H1 (cell line): ENCODE measurements around the gene POLR3E. TPM values are rescaled to one million over a fixed set of nuclear protein-coding genes. Genes with fewer than 3 reads are reported as not detected.

Experiments
- ATF2 ChIP-seq: IDR thresholded peaks from 2 replicates; pipeline ENCODE4 v1.6.1; 2012; ENCODE audit warnings: low read length, inconsistent platforms
- BCL11A ChIP-seq, 2 experiments: IDR thresholded peaks; one replicate each; pipeline ENCODE4 v1.6.1; 2011; ENCODE audit warnings: low read depth in 2 of 2, low read length in 2 of 2, mild to moderate bottlenecking in 2 of 2
- CBX5 ChIP-seq: fragments of 300-800, 300-1000 bp; sonication (generic); IDR thresholded peaks from 2 replicates; pipeline ENCODE4 v1.7.1; 2016; ENCODE audit warnings: antibody characterized with exemption, low read length, low read depth
- CBX8 ChIP-seq: fragments of 300-800, 300-1000 bp; sonication (generic); IDR thresholded peaks from 2 replicates; pipeline ENCODE4 v1.7.1; 2016; ENCODE audit warnings: low read depth, low read length, borderline replicate concordance
- CHD1 ChIP-seq: IDR thresholded peaks from 2 replicates; pipeline ENCODE4 v1.6.1; 2012; ENCODE audit warnings: low read depth, low read length, improper control_type of control experiment
- CTCF ChIP-seq, 3 experiments: IDR thresholded peaks; 1 replicate in 2 of 3; 2 replicates in 1 of 3; pipeline versions ENCODE4 v1.5.1 to v1.6.1; 2011; ENCODE audit warnings: low read length in 3 of 3, mild to moderate bottlenecking in 3 of 3, inconsistent platforms in 2 of 3, low read depth in 1 of 3, moderate library complexity in 1 of 3; ENCODE audit not compliant: insufficient read depth in 1 of 3; ENCODE audit errors: control extremely low read depth in 1 of 3
- HDAC6 ChIP-seq: IDR thresholded peaks from one replicate; pipeline ENCODE4 v1.7.1; 2012; ENCODE audit warnings: low read depth, mild to moderate bottlenecking, inconsistent platforms, low read length, moderate library complexity
- JUN ChIP-seq: IDR thresholded peaks from 2 replicates; pipeline ENCODE4 v1.6.1; 2011; ENCODE audit warnings: low read depth, mild to moderate bottlenecking, improper control_type of control experiment, low read length
- KDM5A ChIP-seq: fragments of 200-600 bp; IDR thresholded peaks from 2 replicates; pipeline ENCODE4 v1.7.1; 2012; ENCODE audit warnings: mild to moderate bottlenecking, low read length, inconsistent platforms, mixed read lengths
- NANOG ChIP-seq: IDR thresholded peaks from 2 replicates; pipeline ENCODE4 v1.6.1; 2011; ENCODE audit warnings: low read length, low read depth, mild to moderate bottlenecking, inconsistent platforms; ENCODE audit not compliant: insufficient read depth, poor library complexity, severe bottlenecking
- NRF1 ChIP-seq: IDR thresholded peaks from 2 replicates; pipeline ENCODE4 v1.6.1; 2011; ENCODE audit warnings: mild to moderate bottlenecking, low read depth, low read length, improper control_type of control experiment
- PHF8 ChIP-seq: fragments of 200-600 bp; sonication (generic); conservative IDR thresholded peaks from 2 replicates; pipeline ENCODE4 v1.7.1; 2012; ENCODE audit warnings: low read depth, mild to moderate bottlenecking, inconsistent platforms, low read length, moderate library complexity
- RAD21 ChIP-seq, 2 experiments: IDR thresholded peaks in 1 of 2; conservative IDR thresholded peaks in 1 of 2; 2 replicates each; pipeline ENCODE4 v1.6.1; 2011; ENCODE audit warnings: low read depth in 2 of 2, low read length in 2 of 2, improper control_type of control experiment in 1 of 2, inconsistent platforms in 1 of 2, mild to moderate bottlenecking in 1 of 2, moderate library complexity in 1 of 2
- SRF ChIP-seq: IDR thresholded peaks from 2 replicates; pipeline ENCODE4 v1.6.1; 2011; ENCODE audit warnings: mild to moderate bottlenecking, low read depth, low read length, moderate library complexity
- TAF7 ChIP-seq: optimal IDR thresholded peaks from 2 replicates; pipeline ENCODE3; 2011; ENCODE audit warnings: low read depth, mild to moderate bottlenecking, inconsistent platforms, low read length, moderate library complexity, borderline replicate concordance
- TCF12 ChIP-seq: IDR thresholded peaks from 2 replicates; pipeline ENCODE4 v1.6.1; 2011; ENCODE audit warnings: low read depth, mild to moderate bottlenecking, low read length
- USF2 ChIP-seq: IDR thresholded peaks from 2 replicates; pipeline ENCODE4 v1.6.1; 2011; ENCODE audit warnings: low read length, improper control_type of control experiment
- YY1 ChIP-seq: IDR thresholded peaks from 2 replicates; pipeline ENCODE4 v1.6.1; 2011; ENCODE audit warnings: low read depth, mild to moderate bottlenecking, low read length
- polyA plus RNA-seq, 7 experiments: library from polyadenylated mRNA; depleted of rRNA in 3 of 7; stranded (reverse) in 5 of 7; unstranded in 2 of 7; fragments of >200 nt in 5 of 7; fragments of 200-250 nt in 2 of 7; gene quantifications; 1 replicate in 5 of 7; 2 replicates in 1 of 7; 4 replicates in 1 of 7; pipeline versions ENCODE4 v1.2.1 to v1.2.3, GENCODE V29; 2011 to 2013; ENCODE audit warnings: missing spikeins in 2 of 7, mixed read lengths in 2 of 7
- total RNA-seq: library from RNA; stranded (reverse); fragmentation: NEBNext Ultra II Directional; extraction: Animal tissue kit (Norgen Biotek cat#: 25700); gene quantifications from 2 replicates; pipeline ENCODE4 v1.2.1, GENCODE V29; 2021

Gene POLR3E
- total and polyA plus RNA-seq, 2 of the 8 experiments (the other 6 are each of a cell fraction or from before 2014, with no cell fraction given) = 96.5 to 125 TPM

- TF ChIP-seq CTCF (IDR thresholded peaks at IDR 0.05; ENCODE audit: control extremely low read depth in 1 of 3, insufficient read depth in 1 of 3, low read depth in 1 of 3, low read length in 3 of 3) (peak; percentile 81 to 93 (median 89)), TCF12 (0 out of 2 replicates have a peak, but pooled peaks have one; percentile 53), TAF7 (peak; percentile 30), NRF1 (peak; percentile 33; the same call in 1 of the 2 replicates), ATF2 (no peak), CBX5 (no peak), CHD1 (no peak), PHF8 (peak; percentile 90), SRF (0 out of 2 replicates have a peak, but pooled peaks have one; percentile 13), CBX8 (no peak), RAD21 (IDR thresholded peaks at IDR 0.05 in 1 of 2, conservative IDR thresholded peaks at IDR 0.05 in 1 of 2; ENCODE audit: low read depth in 2 of 2, low read length in 2 of 2) (peak; percentile 85 to 87), USF2 (peak; percentile 66; the same call in 1 of the 2 replicates), YY1 (peak; percentile 94), BCL11A (IDR thresholded peaks at IDR 0.05; ENCODE audit: low read depth in 2 of 2, low read length in 2 of 2) (no peak), HDAC6 (no peak), JUN (no peak), KDM5A (no peak), NANOG (no peak)
These were observed at the start of gene POLR3E (continued) for GRCh38 chr16:22297114-22297870.
